Measurements from ENCODE around the gene CPEB2. TPM values are rescaled to one million over a fixed set of nuclear protein-coding genes. Genes with fewer than 3 reads are reported as not detected.
A peak's percentile ranks its signal among the peaks of the same experiment; 100 is the strongest.

CPEB2 gene
- total and polyA plus RNA-seq, 9 of the 15 experiments (the other 6 are each of a cell fraction or from before 2014, with no cell fraction given) = 0.39 to 3.0 (median 1.4) TPM

- TF ChIP-seq PHF8 (IDR thresholded peaks at IDR 0.05; ENCODE audit: borderline replicate concordance, low read length) = peak; percentile 83
- no peak for TF ChIP-seq MAFG (tag; conservative IDR thresholded peaks at IDR 0.05)
- TF ChIP-seq SRSF9 (IDR thresholded peaks at IDR 0.05; ENCODE audit: borderline replicate concordance, low read depth, low read length) = no peak
- no peak for TF ChIP-seq MECOM (CRISPR knock-in tag; IDR thresholded peaks at IDR 0.05)
- TF ChIP-seq CREB1 (IDR thresholded peaks at IDR 0.05) = peak; percentile 94
- peak; percentile 90 for TF ChIP-seq CREB1 (CRISPR knock-in tag; IDR thresholded peaks at IDR 0.05)
- TF ChIP-seq GABPB2 (CRISPR knock-in tag; conservative IDR thresholded peaks at IDR 0.05) = no peak
- no peak for TF ChIP-seq MEIS2 (IDR thresholded peaks at IDR 0.05; ENCODE audit: partially characterized antibody)
- peak; percentile 73 for TF ChIP-seq ZBTB12 (CRISPR knock-in tag; IDR thresholded peaks at IDR 0.05)
- TF ChIP-seq TEAD1 (CRISPR knock-in tag; IDR thresholded peaks at IDR 0.05) = peak in 1 of 2 experiments; percentile 52; a peak in 1 of 4 replicates
- TF ChIP-seq TCFL5 (CRISPR knock-in tag; conservative IDR thresholded peaks at IDR 0.05) = no peak
- peak; percentile 63 for TF ChIP-seq PML (IDR thresholded peaks at IDR 0.05; ENCODE audit: low read length)
- TF ChIP-seq TFAP4 (CRISPR knock-in tag; IDR thresholded peaks at IDR 0.05; ENCODE audit: borderline replicate concordance) = peak; percentile 48
- no peak for TF ChIP-seq RBM34 (IDR thresholded peaks at IDR 0.05; ENCODE audit: borderline replicate concordance, insufficient read depth, low read length)
- no peak for TF ChIP-seq SP1 (CRISPR knock-in tag; IDR thresholded peaks at IDR 0.05)
- no peak for TF ChIP-seq TAF15 (IDR thresholded peaks at IDR 0.05; ENCODE audit: low read depth, low read length)
- TF ChIP-seq SNAPC5 (CRISPR knock-in tag; IDR thresholded peaks at IDR 0.05) = no peak
- peak; percentile 48 for TF ChIP-seq SOX6 (IDR thresholded peaks at IDR 0.05)
- TF ChIP-seq ZNF282 (CRISPR knock-in tag; IDR thresholded peaks at IDR 0.05) = no peak
- no peak for TF ChIP-seq ZNF586 (CRISPR knock-in tag; conservative IDR thresholded peaks at IDR 0.05)
- no peak for TF ChIP-seq DEAF1 (CRISPR knock-in tag; IDR thresholded peaks at IDR 0.05)
- TF ChIP-seq DNMT1 (IDR thresholded peaks at IDR 0.05) = no peak
Observed at GRCh38 chr4:15001869-15002658, at the start of gene CPEB2 (continued).
